Kidney epithelial cell (primary cell): ENCODE measurements around the gene CC2D2B. TPM values are rescaled to one million over a fixed set of nuclear protein-coding genes. Genes with fewer than 3 reads are reported as not detected.

Experiments
- DNase-seq: peaks from one replicate; pipeline ENCODE4 v3.0.0-alpha.2; 2010; ENCODE audit warnings: low read depth
- H3K27me3 ChIP-seq: 2 replicates; pipeline ENCODE4 v1.6.0; 2011; ENCODE audit warnings: low read length; ENCODE audit not compliant: control insufficient read depth, insufficient read depth
- H3K36me3 ChIP-seq: 2 replicates; pipeline ENCODE4 v1.5.1; 2011; ENCODE audit warnings: low read length; ENCODE audit not compliant: control insufficient read depth, insufficient read depth
- H3K4me3 ChIP-seq: 2 replicates; pipeline ENCODE4 v1.5.1; 2011; ENCODE audit warnings: low read depth, mild to moderate bottlenecking, control low read depth, low read length
- CTCF ChIP-seq: IDR thresholded peaks from 2 replicates; pipeline ENCODE4 v1.5.1; 2011; ENCODE audit warnings: mild to moderate bottlenecking, moderate library complexity, low read length, control low read depth, inconsistent platforms; ENCODE audit not compliant: insufficient read depth, poor library complexity, severe bottlenecking
- total RNA-seq: library from RNA; depleted of rRNA; stranded (reverse); fragments of >200 nt; gene quantifications from 2 replicates; pipeline ENCODE4 v1.2.3, GENCODE V29; 2015

The CC2D2B gene
- total RNA-seq, 1 donor from 2014 or later, result not detected

GRCh38 chr10:95935429-95935828, 27.7 kb downstream of the CC2D2B start:
- DNase-seq, result no peak
- H3K4me3 ChIP-seq, result no peak overlapping the region
- no peaks in the 10 kb centered on the region for H3K36me3 ChIP-seq

GRCh38 chr10:95941115-95941514, 33.3 kb downstream of the CC2D2B start:
- no peak for DNase-seq
- no peak for TF ChIP-seq CTCF
- Histone ChIP-seq H3K4me3 (no peak overlapping the region), H3K36me3 (no peaks in the 10 kb centered on the region), H3K27me3 (no peaks in the 10 kb centered on the region)

More at GRCh38 chr10:95935429-95935828, 27.7 kb downstream of the CC2D2B start:
- TF ChIP-seq CTCF, result no peak
- no peaks in the 10 kb centered on the region for H3K27me3 ChIP-seq

- no peak for DNase-seq
- no peak for TF ChIP-seq CTCF
- H3K4me3 ChIP-seq, result no peak overlapping the region
- H3K36me3 ChIP-seq, result no peaks in the 10 kb centered on the region
- no peaks in the 10 kb centered on the region for H3K27me3 ChIP-seq
Observed at GRCh38 chr10:95963202-95963990, 55.6 kb downstream of the CC2D2B start.

- Histone ChIP-seq H3K36me3 (no peaks in the 10 kb centered on the region), H3K4me3 (no peak overlapping the region), H3K27me3 (no peaks in the 10 kb centered on the region)
- DNase-seq, result no peak
- no peak for TF ChIP-seq CTCF
Observed at GRCh38 chr10:95963991-95964389, 56.2 kb downstream of the CC2D2B start.

- no peak for TF ChIP-seq CTCF
- Histone ChIP-seq H3K27me3 (no peaks in the 10 kb centered on the region), H3K4me3 (no peak overlapping the region), H3K36me3 (no peaks in the 10 kb centered on the region)
- no peak for DNase-seq
Observed at GRCh38 chr10:95964756-95965155, 57.0 kb downstream of the CC2D2B start.
